Caco-2 (cell line): ENCODE data around the gene ATXN1. TPM values are rescaled to one million over a fixed set of nuclear protein-coding genes. Genes with fewer than 3 reads are reported as not detected.
A peak's percentile ranks its signal among the peaks of the same experiment; 100 is the strongest.

ENCODE experiments used
- BruUV-seq: library from RNA; stranded (reverse); fragments of 400-500 nt; replicated peaks from 2 replicates; lab custom pipeline; 2021; lab: Mats Ljungman, UMichigan
- CTCF ChIA-PET: fragments of 300-600 bp; sonication (Branson Sonifier 250); formaldehyde crosslinking; loops from one replicate; lab custom pipeline; 2022; ENCODE audit warnings: antibody characterized with exemption; lab: Charles Lee
- POLR2A ChIA-PET: fragments of 300-600 bp; sonication (Branson Sonifier 250); formaldehyde crosslinking; loops from one replicate; lab custom pipeline; 2022; ENCODE audit warnings: antibody characterized with exemption; lab: Charles Lee
- DNase-seq, 2 experiments: peaks; one replicate each; pipeline versions ENCODE4 v3.0.0 to v3.0.0-alpha.2; 2020 to 2022
- H3K27me3 ChIP-seq: replicated peaks from 2 replicates; pipeline ENCODE4 v1.6.0; 2011; ENCODE audit warnings: low read length; ENCODE audit not compliant: control insufficient read depth, insufficient read depth
- H3K36me3 ChIP-seq: 2 replicates; pipeline ENCODE4 v1.5.1; 2011; ENCODE audit warnings: low read length; ENCODE audit not compliant: control insufficient read depth, insufficient read depth
- H3K4me1 ChIP-seq: fragments of 250-450 bp; sonication (Bioruptor Pico); 2 replicates; pipeline ENCODE4 v1.5.1; 2020; ENCODE audit warnings: mild to moderate bottlenecking
- H3K4me3 ChIP-seq: 2 replicates; pipeline ENCODE4 v1.5.1; 2011; ENCODE audit warnings: low read depth, mild to moderate bottlenecking, control low read depth, low read length
- H3K9me3 ChIP-seq: fragments of 250-450 bp; sonication (Bioruptor Pico); 2 replicates; pipeline ENCODE4 v1.5.1; 2020; ENCODE audit warnings: mild to moderate bottlenecking, moderate library complexity
- H3K27ac Mint-ChIP-seq: one replicate; pipeline ENCODE4 v1.8.0; 2022; ENCODE audit warnings: mixed read lengths; ENCODE audit not compliant: unreplicated experiment
- H3K27me3 Mint-ChIP-seq: one replicate; pipeline ENCODE4 v1.8.0; 2022; ENCODE audit warnings: mixed read lengths; ENCODE audit not compliant: insufficient read depth, unreplicated experiment
- H3K36me3 Mint-ChIP-seq: one replicate; pipeline ENCODE4 v1.8.0; 2022; ENCODE audit warnings: mild to moderate bottlenecking, mixed read lengths; ENCODE audit not compliant: insufficient read depth, unreplicated experiment
- H3K4me1 Mint-ChIP-seq: one replicate; pipeline ENCODE4 v1.8.0; 2022; ENCODE audit warnings: low read depth, mixed read lengths; ENCODE audit not compliant: unreplicated experiment
- H3K4me3 Mint-ChIP-seq: one replicate; pipeline ENCODE4 v1.8.0; 2022; ENCODE audit warnings: mild to moderate bottlenecking, moderate library complexity, mixed read lengths; ENCODE audit not compliant: unreplicated experiment
- H3K9me3 Mint-ChIP-seq: one replicate; pipeline ENCODE4 v1.8.0; 2022; ENCODE audit warnings: mixed read lengths; ENCODE audit not compliant: unreplicated experiment
- CTCF ChIP-seq, 2 experiments: fragments of 200-600 bp in 1 of 2; IDR thresholded peaks; 1 replicate in 1 of 2; 2 replicates in 1 of 2; pipeline versions ENCODE4 v1.5.1 to v1.8.0; 2011 to 2022; ENCODE audit warnings: antibody characterized with exemption in 1 of 2, control low read depth in 1 of 2, inconsistent platforms in 1 of 2, low read depth in 1 of 2, low read length in 1 of 2, mild to moderate bottlenecking in 1 of 2, moderate library complexity in 1 of 2; ENCODE audit not compliant: insufficient read depth in 1 of 2, severe bottlenecking in 1 of 2, unreplicated experiment in 1 of 2
- intact Hi-C: fragments of 100-400 bp; cut with micrococcal nuclease; formaldehyde crosslinking; loops from one replicate; pipeline ENCODE4 v1.10.0; 2022; ENCODE audit not compliant: unreplicated experiment
- total RNA-seq: library from RNA; stranded (reverse); gene quantifications from 2 replicates; pipeline ENCODE4 v1.2.3, GENCODE V29; 2022

The ATXN1 gene
- total RNA-seq, 1 experiment from 2014 or later = 14.2 TPM

GRCh38 chr6:16758163-16758975 is 2.9 kb downstream of the ATXN1 start:
- Histone ChIP-seq H3K4me3 (no peak overlapping the region), H3K9me3 (no peaks in the 10 kb centered on the region), H3K36me3 (no peaks in the 10 kb centered on the region; the same call in 1 of the 2 replicates), H3K4me1 (peaks cover 33% of the 10 kb centered on the region), H3K27me3 (no peaks in the 10 kb centered on the region)
- Mint-ChIP-seq H3K9me3 (no peaks in the 10 kb centered on the region), H3K27me3 (no peaks in the 10 kb centered on the region), H3K4me1 (peaks cover 31% of the 10 kb centered on the region), H3K27ac (peak overlapping the region; percentile 57), H3K4me3 (peak overlapping the region; percentile 100), H3K36me3 (peaks cover 4% of the 10 kb centered on the region)
- CTCF ChIA-PET = no interaction called here
- DNase-seq = no peak
- BruUV-seq = no TSS peak
- intact Hi-C loops = no loop called here
- POLR2A ChIA-PET = no interaction called here
- no peak for TF ChIP-seq CTCF (IDR thresholded peaks at IDR 0.05; ENCODE audit: insufficient read depth in 1 of 2, low read depth in 1 of 2, low read length in 1 of 2, severe bottlenecking in 1 of 2, unreplicated experiment in 1 of 2)

GRCh38 chr6:16757332-16757731 is 3.9 kb downstream of the ATXN1 start:
- POLR2A ChIA-PET = no interaction called here
- Histone ChIP-seq H3K27me3 (no peaks in the 10 kb centered on the region), H3K9me3 (no peaks in the 10 kb centered on the region), H3K4me1 (peaks cover 38% of the 10 kb centered on the region), H3K4me3 (no peak overlapping the region), H3K36me3 (no peaks in the 10 kb centered on the region; the same call in 1 of the 2 replicates)
- DNase-seq = no peak
- no peak for TF ChIP-seq CTCF (IDR thresholded peaks at IDR 0.05; ENCODE audit: insufficient read depth in 1 of 2, low read depth in 1 of 2, low read length in 1 of 2, severe bottlenecking in 1 of 2, unreplicated experiment in 1 of 2)
- peaks cover 35% of the 10 kb centered on the region for H3K4me1 Mint-ChIP-seq
- H3K27ac Mint-ChIP-seq = no peak overlapping the region
- CTCF ChIA-PET = no interaction called here
- no peak overlapping the region for H3K4me3 Mint-ChIP-seq
- no TSS peak for BruUV-seq
- intact Hi-C loops = no loop called here
- no peaks in the 10 kb centered on the region for H3K27me3 Mint-ChIP-seq
- no peaks in the 10 kb centered on the region for H3K9me3 Mint-ChIP-seq
- peaks cover 8% of the 10 kb centered on the region for H3K36me3 Mint-ChIP-seq

DNA sequence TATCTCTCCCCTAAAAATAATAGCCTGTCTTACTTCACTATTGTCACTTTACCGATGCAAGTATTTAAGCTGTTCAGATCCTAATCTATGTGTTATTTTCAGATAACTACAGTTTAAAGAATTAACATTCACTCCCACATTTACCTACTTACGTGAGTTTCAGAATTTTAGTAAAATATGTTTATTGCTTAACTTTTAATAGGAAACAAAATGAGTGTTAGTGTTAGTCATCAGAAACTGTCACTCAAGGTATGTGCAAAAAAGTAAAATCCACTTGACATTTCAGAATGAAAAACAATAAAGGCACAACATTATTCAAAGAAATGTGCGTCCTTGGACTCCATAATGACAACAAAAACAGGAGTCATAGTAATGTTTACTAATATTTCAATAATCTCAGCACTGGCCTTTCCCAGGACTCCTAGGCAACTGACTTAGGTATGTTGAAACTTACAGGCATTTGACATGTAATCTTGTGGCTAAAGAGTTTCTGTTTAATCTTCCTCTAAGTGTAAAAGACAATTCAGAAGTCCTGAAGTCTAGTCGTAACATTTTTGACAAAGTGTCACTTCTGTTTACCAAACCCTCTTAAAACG is 4.5 kb downstream of the ATXN1 start:
- no peaks in the 10 kb centered on the region for H3K9me3 ChIP-seq
- ChIA-PET CTCF (no interaction called here), POLR2A (no interaction called here)
- H3K4me1 ChIP-seq = peaks cover 44% of the 10 kb centered on the region
- H3K36me3 ChIP-seq = no peaks in the 10 kb centered on the region
- peaks cover 37% of the 10 kb centered on the region for H3K4me1 Mint-ChIP-seq
- no TSS peak for BruUV-seq
- H3K27me3 ChIP-seq = no peaks in the 10 kb centered on the region
- H3K27me3 Mint-ChIP-seq = no peaks in the 10 kb centered on the region
- H3K4me3 ChIP-seq = no peak overlapping the region
- intact Hi-C loops = no loop called here
- H3K36me3 Mint-ChIP-seq = peaks cover 9% of the 10 kb centered on the region
- H3K27ac Mint-ChIP-seq = no peak overlapping the region
- no peak for TF ChIP-seq CTCF (IDR thresholded peaks at IDR 0.05; ENCODE audit: insufficient read depth in 1 of 2, low read depth in 1 of 2, low read length in 1 of 2, severe bottlenecking in 1 of 2, unreplicated experiment in 1 of 2)
- DNase-seq = no peak
- no peaks in the 10 kb centered on the region for H3K9me3 Mint-ChIP-seq
- no peak overlapping the region for H3K4me3 Mint-ChIP-seq
